SK-N-MC (cell line): ENCODE results near the gene UQCRH.

Source experiments
- EZH2 ChIP-seq: fragments of 200-600 bp; sonication (generic); IDR thresholded peaks from one replicate; pipeline ENCODE4 v1.6.1; 2017; ENCODE audit warnings: antibody characterized with exemption
- POLR2AphosphoS5 ChIP-seq: IDR thresholded peaks from 2 replicates; pipeline ENCODE4 v1.6.1; 2012; ENCODE audit warnings: mild to moderate bottlenecking, low read depth, low read length, borderline replicate concordance

DNA sequence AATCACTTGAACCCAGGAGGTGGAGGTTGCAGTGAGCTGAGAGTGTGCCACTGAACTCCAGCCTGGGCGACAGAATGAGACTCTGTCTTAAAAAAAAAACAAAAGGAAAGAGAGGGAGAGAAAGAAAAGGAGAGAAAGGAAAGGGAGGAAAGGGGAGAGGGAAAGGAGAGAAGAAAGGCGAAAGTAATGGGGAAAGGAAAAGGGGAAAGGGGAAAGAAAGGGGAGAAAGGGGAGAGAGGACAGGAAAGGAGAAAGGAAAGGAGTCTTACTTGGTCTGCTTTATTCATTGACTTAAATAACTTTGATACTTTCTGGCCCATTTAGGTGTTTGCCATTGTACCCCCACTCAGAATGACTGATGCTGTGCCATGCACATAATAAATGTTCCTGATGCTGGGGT is 48.9 kb downstream of the UQCRH start:
- TF ChIP-seq POLR2AphosphoS5, result no peak
- no peak for TF ChIP-seq EZH2
